ENCODE data around the gene VCY1B. TPM values are rescaled to one million over a fixed set of nuclear protein-coding genes. Genes with fewer than 3 reads are reported as not detected.
"Not testable (repeated sequence)": the region's sequence is repeated elsewhere in the genome, so short reads cannot be mapped to it uniquely, and the experiment has no call there.

VCY1B gene
- total RNA-seq (not detected), polyA plus RNA-seq (not detected)
- long read RNA-seq, donor 1: 0 reads
- long read RNA-seq, donor 2: 0 reads
- long read RNA-seq, donor 3: 0 reads

DNA sequence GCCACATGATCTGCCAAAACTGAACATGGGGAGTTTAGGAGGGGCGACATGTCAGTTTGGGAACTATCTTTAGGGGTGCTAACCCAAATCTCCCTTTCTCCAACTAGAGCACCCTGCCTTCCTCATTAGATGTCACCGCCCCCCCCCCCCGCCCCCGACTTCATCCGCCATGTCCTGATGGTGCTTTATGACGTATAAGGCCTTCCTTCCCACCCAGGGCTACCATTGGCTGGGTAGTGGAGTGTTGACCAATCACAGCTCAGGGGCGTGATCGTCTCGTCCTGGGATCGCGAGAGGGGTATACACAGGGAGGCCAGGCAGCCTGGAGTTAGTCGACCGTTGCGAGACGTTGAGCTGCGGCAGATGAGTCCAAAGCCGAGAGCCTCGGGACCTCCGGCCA is at the start of gene VCY1B:
Gene VCY1B (plus strand): TSS at position 301 of the 400 bp plus-strand sequence. CDS start 63 bp downstream, at position 364.
- H3K4me3 ChIP-seq; intact Hi-C loops (cut with DNase I); H3K4me1 ChIP-seq (ENCODE audit: insufficient read depth); H3K27me3 ChIP-seq; H3K27ac ChIP-seq; H3K36me3 ChIP-seq; H3K9me3 ChIP-seq; DNase-seq: not testable (repeated sequence)
- no CpG with 5 or more reads among the region's 19 CpGs for WGBS, 3 donors

DNA sequence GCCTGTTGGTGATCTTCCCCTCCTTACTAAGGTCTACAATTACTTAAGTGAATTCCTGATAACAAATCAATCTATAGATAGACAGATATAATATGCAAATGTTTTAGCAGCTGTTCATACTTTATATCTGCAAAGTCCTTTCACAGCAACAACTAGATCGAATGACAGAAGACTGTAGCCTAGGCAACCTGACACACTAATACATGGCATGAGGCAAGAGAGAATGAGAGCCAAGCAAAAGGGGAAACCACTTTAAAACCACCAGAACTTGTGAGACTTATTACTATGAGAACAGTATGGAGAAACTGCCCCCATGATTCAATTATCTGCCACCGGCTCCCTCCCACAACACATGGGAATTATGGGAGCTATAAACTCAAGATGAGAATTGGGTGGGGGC is 44.1 kb upstream of the VCY1B start:
- H3K4me3 ChIP-seq; DNase-seq; H3K9me3 ChIP-seq; intact Hi-C loops (cut with DNase I); H3K27me3 ChIP-seq; H3K4me1 ChIP-seq (ENCODE audit: insufficient read depth); H3K36me3 ChIP-seq; H3K27ac ChIP-seq: not testable (repeated sequence)
- WGBS, 3 donors: no CpG with 5 or more reads among the region's 2 CpGs

DNA sequence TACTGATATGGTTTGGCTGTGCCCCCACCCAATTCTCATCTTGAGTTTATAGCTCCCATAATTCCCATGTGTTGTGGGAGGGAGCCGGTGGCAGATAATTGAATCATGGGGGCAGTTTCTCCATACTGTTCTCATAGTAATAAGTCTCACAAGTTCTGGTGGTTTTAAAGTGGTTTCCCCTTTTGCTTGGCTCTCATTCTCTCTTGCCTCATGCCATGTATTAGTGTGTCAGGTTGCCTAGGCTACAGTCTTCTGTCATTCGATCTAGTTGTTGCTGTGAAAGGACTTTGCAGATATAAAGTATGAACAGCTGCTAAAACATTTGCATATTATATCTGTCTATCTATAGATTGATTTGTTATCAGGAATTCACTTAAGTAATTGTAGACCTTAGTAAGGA is 25.6 kb upstream of the VCY1B start:
- no CpG with 5 or more reads among the region's 2 CpGs for WGBS, 3 donors
- H3K4me1 ChIP-seq (ENCODE audit: insufficient read depth); intact Hi-C loops (cut with DNase I); H3K9me3 ChIP-seq; H3K27me3 ChIP-seq; H3K4me3 ChIP-seq; DNase-seq; H3K27ac ChIP-seq; H3K36me3 ChIP-seq: not testable (repeated sequence)

DNA sequence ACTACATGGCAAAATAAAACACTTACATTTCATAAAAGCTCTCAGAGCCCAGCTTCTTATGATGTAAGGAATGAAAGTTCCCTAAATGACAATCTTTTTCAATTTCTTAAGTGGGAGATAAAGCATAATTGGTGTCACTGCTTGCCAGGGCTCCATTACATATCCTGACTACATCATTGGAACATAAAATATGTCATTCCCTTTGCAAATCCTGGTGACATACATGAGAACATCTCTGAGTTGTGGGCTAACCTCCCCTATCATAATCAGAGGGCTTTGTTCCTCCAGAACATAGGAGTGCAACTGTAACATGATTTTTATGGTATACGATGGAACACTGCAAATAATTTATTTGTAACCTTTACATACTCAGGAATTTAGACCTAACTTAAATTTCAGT is 29.9 kb downstream of the VCY1B start:
- Histone ChIP-seq H3K4me1 (ENCODE audit: insufficient read depth) (no peaks in the 10 kb centered on the region), H3K27ac (no peak overlapping the region), H3K9me3 (no peaks in the 10 kb centered on the region), H3K4me3 (no peak overlapping the region), H3K36me3 (no peaks in the 10 kb centered on the region), H3K27me3 (no peaks in the 10 kb centered on the region)
- TF ChIP-seq POLR2A (IDR thresholded peaks at IDR 0.05): no peak
- TF ChIP-seq, protein P1, sequence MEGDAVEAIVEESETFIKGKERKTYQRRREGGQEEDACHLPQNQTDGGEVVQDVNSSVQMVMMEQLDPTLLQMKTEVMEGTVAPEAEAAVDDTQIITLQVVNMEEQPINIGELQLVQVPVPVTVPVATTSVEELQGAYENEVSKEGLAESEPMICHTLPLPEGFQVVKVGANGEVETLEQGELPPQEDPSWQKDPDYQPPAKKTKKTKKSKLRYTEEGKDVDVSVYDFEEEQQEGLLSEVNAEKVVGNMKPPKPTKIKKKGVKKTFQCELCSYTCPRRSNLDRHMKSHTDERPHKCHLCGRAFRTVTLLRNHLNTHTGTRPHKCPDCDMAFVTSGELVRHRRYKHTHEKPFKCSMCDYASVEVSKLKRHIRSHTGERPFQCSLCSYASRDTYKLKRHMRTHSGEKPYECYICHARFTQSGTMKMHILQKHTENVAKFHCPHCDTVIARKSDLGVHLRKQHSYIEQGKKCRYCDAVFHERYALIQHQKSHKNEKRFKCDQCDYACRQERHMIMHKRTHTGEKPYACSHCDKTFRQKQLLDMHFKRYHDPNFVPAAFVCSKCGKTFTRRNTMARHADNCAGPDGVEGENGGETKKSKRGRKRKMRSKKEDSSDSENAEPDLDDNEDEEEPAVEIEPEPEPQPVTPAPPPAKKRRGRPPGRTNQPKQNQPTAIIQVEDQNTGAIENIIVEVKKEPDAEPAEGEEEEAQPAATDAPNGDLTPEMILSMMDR (IDR thresholded peaks at IDR 0.05): no peak
- no peak for TF ChIP-seq EP300 (IDR thresholded peaks at IDR 0.05)
- WGBS, 3 donors: no CpG with 5 or more reads among the region's 1 CpG
- no peak for DNase-seq
- intact Hi-C loops (cut with DNase I): no loop called here

Other genes with a start within 250 kb of the VCY1B start
- gene VCY, start 69.8 kb upstream of the VCY1B start, total RNA-seq: not detected
- gene VCY, start 69.8 kb upstream of the VCY1B start, polyA plus RNA-seq: not detected

Data from ovary (tissue), 10 donors.